CD4-positive, alpha-beta T cell treated with Interleukin-10 for 1 hour (primary cell): ENCODE data around the gene XRCC6.

Experiments
- DNase-seq: peaks from one replicate; pipeline ENCODE4 v3.0.0-alpha.2; 2020

Gene XRCC6

DNA sequence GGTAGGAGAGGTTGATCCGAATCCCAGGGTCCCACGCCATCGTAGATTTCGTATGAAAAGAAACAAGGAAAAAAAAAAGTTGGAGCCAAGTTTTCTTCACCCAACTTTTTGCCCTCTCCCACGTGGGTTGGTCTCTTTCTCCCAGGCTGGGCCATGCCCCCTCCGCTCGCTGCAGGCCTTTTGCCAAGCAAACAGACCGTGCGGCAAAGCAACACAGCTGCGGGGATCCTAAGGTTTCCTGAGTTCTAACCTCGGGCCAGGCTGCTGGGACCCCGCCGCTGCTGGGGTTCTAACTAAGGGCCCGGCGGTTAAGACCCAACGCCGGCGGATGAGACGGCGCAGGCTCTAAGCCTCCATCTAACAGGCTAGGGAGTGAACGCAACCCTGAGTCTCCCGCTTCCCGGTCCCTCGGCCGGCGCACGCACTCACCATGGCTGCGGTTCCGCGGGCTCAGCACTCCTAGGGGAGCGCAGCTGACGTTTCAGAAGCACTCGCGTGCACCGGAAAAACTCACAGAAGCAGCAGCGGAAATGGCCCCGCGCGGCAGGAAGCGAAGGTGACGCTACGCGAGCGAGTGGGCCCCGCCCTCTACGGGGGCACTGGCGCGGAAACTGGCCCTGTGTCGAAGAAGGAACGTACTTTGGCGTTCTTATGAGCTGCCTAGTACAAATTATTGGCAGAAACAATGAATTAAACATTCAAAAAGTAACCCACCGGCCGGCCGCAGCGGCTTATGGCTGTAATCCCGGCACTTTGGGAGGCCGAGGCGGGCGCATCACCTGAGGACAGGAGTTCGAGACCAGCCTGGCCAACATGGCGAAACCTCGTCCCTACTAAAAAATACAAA is 67.5 kb downstream of the XRCC6 start, which contains the start of gene SNU13:
Gene SNU13, minus strand, starts transcription at position 503 of the 847 bp plus-strand sequence. Its CDS starts 71 bp downstream, at position 432.
- DNase-seq: peak; percentile 92

DNA sequence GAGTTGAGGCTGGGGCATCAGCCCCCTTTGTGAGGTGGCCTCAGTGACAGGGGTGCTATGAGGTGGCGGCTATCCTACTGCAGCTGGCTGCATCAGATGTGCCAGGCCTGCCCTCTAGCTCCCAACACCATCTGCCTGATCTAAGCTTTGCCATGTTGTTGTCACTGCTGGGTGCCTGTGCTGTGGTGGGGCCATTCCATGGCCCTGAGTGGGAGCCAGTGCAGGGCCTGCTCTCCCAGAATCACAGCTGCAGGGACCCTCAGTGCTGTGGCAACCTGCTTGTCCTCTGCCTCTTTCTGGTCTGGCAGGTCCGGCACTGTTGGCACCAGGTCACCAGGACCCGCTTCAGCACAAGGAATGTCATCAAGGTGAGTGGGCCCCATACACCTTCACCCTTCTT is 69.4 kb downstream of the XRCC6 start:
- DNase-seq: no peak

DNA sequence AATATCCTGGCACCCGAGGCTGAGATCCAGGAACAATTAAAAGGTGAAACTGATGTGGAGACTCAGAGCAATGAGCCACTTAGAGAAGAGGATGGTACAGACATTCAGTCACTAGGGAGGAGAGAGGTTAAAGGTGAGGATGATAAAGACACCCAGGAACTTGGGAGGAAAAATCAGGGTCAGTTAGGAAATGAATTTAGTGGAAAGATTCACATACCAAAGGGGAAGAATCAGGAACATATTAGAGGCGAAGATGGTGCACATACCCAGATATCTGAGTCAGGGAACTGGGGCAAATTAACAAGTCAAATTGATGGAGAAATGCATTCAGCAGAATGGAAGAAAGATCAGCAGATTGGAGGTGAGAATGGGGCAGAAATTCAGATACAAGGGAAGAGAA is 74.1 kb downstream of the XRCC6 start:
- DNase-seq: no peak

DNA sequence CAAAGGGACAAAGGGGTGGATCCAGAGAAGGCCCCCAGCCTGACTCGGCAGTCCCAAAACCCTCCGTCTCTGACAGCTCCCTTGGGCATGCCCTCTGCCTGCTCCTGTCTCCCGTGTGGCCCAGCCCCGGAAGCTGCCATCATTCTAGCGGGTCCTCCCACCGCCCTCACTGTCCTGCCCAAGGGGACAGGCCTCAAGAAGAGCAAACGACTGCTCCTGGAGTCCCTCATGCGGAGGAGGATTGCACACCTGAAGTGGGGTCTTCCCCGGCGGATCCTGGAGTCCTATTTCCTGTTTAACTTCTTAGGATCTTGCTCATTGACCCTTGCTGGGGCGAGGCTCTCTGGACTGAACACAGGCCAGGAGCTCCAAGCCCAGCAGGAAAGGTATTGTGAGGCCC is 75.6 kb downstream of the XRCC6 start:
- DNase-seq: no peak

DNA sequence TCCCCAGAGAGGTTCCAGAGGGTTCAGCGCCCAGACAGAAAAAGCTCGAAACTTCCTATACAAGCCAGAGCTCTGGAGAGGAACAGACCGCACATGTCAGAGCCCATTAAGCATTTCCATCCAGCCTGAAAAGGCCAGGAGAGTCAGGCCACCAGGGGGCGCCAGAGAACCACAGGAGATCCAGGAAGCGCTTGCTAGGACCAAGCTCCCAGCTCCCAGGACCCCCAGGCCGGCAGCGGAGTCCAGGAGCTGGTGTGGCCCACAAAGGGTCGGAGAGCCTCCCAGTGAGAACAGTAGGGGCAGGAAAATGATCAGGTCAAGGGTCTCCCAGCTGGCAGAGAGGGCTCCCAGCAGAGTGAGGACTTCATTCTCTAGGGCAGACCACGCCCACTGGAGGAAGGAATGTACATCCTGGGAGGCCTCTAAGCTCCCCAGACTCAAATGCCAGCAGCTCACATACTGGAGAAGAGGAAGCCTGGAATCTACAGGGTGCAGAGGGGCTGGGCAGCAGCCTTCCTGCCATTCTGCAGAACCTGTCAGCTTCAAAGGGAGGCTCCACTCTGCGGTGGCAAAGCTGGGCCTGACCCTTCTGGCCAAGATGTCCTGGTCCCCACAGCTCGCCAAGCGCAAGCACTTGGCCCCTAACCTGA is 76.2 kb downstream of the XRCC6 start:
- peak; percentile 88 for DNase-seq

DNA sequence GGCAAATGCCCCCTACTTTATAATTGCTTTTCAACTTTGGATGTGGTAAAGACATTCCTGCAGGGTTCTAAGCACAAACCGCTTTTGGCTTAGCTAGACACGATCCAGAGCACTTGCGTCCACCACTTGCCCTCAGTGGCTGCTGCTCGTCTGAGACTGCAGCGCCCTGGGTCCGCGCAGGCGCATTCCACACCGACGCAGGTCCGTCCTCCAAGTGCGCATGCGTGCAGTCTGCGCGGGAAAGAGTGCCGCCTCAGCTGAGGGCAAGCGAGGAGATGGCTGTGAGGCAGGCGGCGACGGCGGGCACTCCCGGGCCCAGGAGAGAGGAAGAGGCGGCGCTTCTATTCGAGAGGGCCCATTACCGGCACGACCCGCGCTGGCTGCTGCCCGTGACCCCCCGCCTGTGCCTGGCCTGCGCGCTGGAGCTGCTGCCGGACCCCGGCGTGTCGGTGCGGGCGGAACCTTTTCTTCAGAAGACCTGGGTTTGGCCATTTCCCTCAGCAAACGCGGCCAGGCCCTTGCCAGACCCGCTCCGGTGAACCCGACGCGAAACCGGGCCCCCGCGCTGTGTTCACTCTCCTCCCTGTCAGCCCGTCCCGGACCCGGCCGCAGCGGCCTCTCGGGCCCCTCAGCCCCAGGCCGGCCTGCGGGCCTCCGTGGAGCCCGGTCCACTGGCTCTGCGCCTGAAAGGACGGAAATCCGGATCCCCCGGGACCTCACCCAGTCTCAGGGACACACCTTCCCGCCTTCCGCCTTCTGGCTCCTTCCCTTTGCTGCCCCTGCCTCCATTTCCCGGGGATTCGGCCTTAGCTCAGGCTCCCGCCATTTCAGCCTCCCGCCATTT is 78.4 kb downstream of the XRCC6 start, which contains the start of gene MEI1:
Gene MEI1, plus strand, starts transcription at position 240 of the 844 bp plus-strand sequence. Its CDS starts 36 bp downstream, at position 276.
- peak; percentile 93 for DNase-seq

DNA sequence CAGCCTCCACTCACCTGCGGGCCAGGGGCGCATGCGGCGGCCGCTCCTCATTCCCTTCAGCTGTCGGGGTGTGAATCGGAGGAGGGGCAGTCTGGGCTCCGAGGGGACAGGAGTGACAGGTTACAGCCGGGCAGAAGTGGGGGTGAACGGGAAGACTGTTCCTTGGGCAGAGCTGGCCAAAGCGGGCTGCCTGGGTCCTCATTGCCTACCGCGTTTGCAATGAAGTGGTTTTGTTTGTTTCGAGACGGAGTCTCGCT is 78.9 kb downstream of the XRCC6 start:
- no peak for DNase-seq

DNA sequence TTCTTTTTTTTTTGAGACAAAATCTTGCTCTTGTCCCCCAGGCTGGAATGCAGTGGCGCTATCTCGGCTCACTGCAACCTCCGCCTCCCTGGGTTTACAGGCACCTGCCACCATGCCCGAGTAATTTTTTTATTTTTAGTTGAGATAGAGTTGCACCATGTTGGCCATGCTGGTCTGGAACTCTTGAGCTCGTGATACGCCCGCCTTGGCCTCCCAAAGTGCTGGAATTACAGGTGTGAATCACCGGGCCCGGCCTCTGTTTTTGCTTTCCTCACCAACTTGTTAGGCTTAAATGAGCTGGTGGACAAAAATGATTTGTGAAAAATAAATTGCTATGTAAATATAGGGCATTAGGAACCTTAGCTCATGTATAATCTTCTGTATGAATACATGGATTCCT is 81.7 kb downstream of the XRCC6 start:
- DNase-seq: no peak

DNA sequence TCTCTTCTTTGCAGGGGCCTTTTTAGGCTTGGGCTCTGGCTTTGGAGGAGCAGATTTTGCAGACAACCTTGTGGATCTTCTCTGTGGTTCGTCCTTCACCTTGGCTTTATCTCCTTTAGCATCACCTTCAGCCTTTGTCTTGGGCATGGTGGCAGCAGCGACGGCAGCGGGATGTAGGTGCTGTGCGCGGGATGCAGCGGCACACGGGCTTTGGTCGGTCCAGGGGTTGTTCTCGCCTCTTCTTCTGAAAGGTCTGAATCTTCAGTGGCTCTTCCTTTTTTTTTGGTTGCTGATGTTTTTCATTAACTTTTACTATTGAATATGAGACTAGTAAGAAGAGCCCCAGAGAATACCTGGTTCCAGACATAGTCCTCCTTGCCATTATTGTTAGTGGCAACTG is 88.2 kb downstream of the XRCC6 start:
- no peak for DNase-seq

DNA sequence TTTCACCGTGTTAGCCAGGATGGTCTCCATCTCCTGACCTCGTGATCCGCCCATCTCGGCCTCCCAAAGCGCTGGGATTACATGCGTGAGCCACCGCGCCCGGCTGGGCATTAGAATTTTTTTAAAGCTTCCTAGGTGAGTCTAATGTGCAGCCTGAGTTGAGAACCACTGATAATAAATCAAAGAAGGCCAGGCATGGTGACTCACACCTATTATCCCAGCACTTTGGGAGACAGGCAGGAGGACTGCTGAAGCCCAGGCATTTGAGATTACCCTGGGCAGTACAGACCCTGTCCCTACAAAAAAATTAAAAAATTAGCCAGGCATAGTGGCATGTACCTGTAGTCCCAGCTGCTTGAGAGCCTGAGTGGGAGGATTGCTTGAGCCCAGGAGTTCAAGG is 91.9 kb downstream of the XRCC6 start:
- no peak for DNase-seq
